RPMI7951 (cell line): Measurements from ENCODE around the gene EEIG1. TPM values are rescaled to one million over a fixed set of nuclear protein-coding genes. Genes with fewer than 3 reads are reported as not detected.
A peak's percentile ranks its signal among the peaks of the same experiment; 100 is the strongest.

Source experiments
- DNase-seq: peaks from one replicate; pipeline ENCODE4 v3.0.0-alpha.2; 2012; ENCODE audit warnings: low read depth
- total RNA-seq: library from RNA; depleted of rRNA; stranded (reverse); fragments of >200 nt; shearing (Covaris generic); gene quantifications from 2 replicates; pipeline ENCODE4 v1.2.3, GENCODE V29; 2014

The EEIG1 gene
- total RNA-seq, 1 experiment from 2014 or later: 5.4 TPM

- DNase-seq: no peak
These were observed 20.9 kb downstream of the EEIG1 start for GRCh38 chr9:127959841-127960409.

GRCh38 chr9:127959398-127959797 is 21.4 kb downstream of the EEIG1 start:
- DNase-seq: no peak

GRCh38 chr9:127958728-127959127 is 22.1 kb downstream of the EEIG1 start:
- no peak for DNase-seq

GRCh38 chr9:127955294-127956015 is 25.3 kb downstream of the EEIG1 start:
- no peak for DNase-seq

- DNase-seq: no peak
These were observed 25.9 kb downstream of the EEIG1 start for GRCh38 chr9:127954831-127955293.

GRCh38 chr9:127953768-127954505 is 26.9 kb downstream of the EEIG1 start:
- DNase-seq: no peak

- no peak for DNase-seq
These were observed 27.6 kb downstream of the EEIG1 start for GRCh38 chr9:127953154-127953553.

- DNase-seq: no peak
These were observed 30.1 kb downstream of the EEIG1 start for GRCh38 chr9:127950513-127951289.

GRCh38 chr9:127949827-127950512 is 30.8 kb downstream of the EEIG1 start:
- no peak for DNase-seq

- no peak for DNase-seq
These were observed 32.7 kb downstream of the EEIG1 start for GRCh38 chr9:127947841-127948710.

GRCh38 chr9:127946728-127947127 is 34.1 kb downstream of the EEIG1 start:
- DNase-seq: no peak

- DNase-seq: no peak
These were observed 34.8 kb downstream of the EEIG1 start for GRCh38 chr9:127945942-127946341.

GRCh38 chr9:127945338-127945737 is 35.5 kb downstream of the EEIG1 start:
- DNase-seq: no peak

- no peak for DNase-seq
These were observed 36.1 kb downstream of the EEIG1 start for GRCh38 chr9:127944586-127945218.

- peak; percentile 62 for DNase-seq
These were observed 37.1 kb downstream of the EEIG1 start for GRCh38 chr9:127943731-127944144.

GRCh38 chr9:127943011-127943662 is 37.7 kb downstream of the EEIG1 start:
- DNase-seq: no peak

- peak; percentile 51 for DNase-seq
These were observed 38.4 kb downstream of the EEIG1 start for GRCh38 chr9:127942216-127943010.

GRCh38 chr9:127941961-127942215 is 38.9 kb downstream of the EEIG1 start:
- no peak for DNase-seq
